Stimulated activated CD4-positive, alpha-beta T cell treated with anti-CD3 and anti-CD28 coated beads, Interleukin-4, amount 100 ng/mL, for 48 hours (primary cell): ENCODE measurements around the gene CXXC5.
A peak's percentile ranks its signal among the peaks of the same experiment; 100 is the strongest.

Experiments
- DNase-seq, 2 donors: peaks; one replicate each; pipeline ENCODE4 v3.0.0-alpha.2; 2020; ENCODE audit warnings: low read depth in 2 of 2

CXXC5 gene

GRCh38 chr5:139651043-139651834 is 3.1 kb downstream of the CXXC5 start:
- no peak for DNase-seq

- DNase-seq, result peak in 1 of 2 donors; percentile 46
Measured at GRCh38 chr5:139651853-139652787, 4.0 kb downstream of the CXXC5 start.

- no peak for DNase-seq
Measured at GRCh38 chr5:139652788-139653241, 4.7 kb downstream of the CXXC5 start.

GRCh38 chr5:139653616-139654015 is 5.5 kb downstream of the CXXC5 start:
- DNase-seq, result no peak

- no peak for DNase-seq
Measured at GRCh38 chr5:139654464-139654863, 6.3 kb downstream of the CXXC5 start.

- no peak for DNase-seq
Measured at GRCh38 chr5:139654871-139655491, 6.8 kb downstream of the CXXC5 start.

GRCh38 chr5:139655727-139656271 is 7.7 kb downstream of the CXXC5 start:
- DNase-seq, result no peak

- no peak for DNase-seq
Measured at GRCh38 chr5:139657363-139658321, 9.5 kb downstream of the CXXC5 start.

- DNase-seq, result no peak
Measured at GRCh38 chr5:139658501-139658927, 10.4 kb downstream of the CXXC5 start.

- no peak for DNase-seq
Measured at GRCh38 chr5:139658928-139659667, 10.9 kb downstream of the CXXC5 start.

GRCh38 chr5:139659695-139660101 is 11.5 kb downstream of the CXXC5 start:
- no peak for DNase-seq

- DNase-seq, result no peak
Measured at GRCh38 chr5:139660105-139660922, 12.2 kb downstream of the CXXC5 start.

- DNase-seq, result no peak
Measured at GRCh38 chr5:139660923-139661814, 13.0 kb downstream of the CXXC5 start.

- DNase-seq, result no peak
Measured at GRCh38 chr5:139662617-139663016, 14.5 kb downstream of the CXXC5 start.

GRCh38 chr5:139663207-139664085 is 15.3 kb downstream of the CXXC5 start:
- DNase-seq, result no peak

- no peak for DNase-seq
Measured at GRCh38 chr5:139664086-139664693, 16.0 kb downstream of the CXXC5 start.
